Osteocyte (in vitro differentiated cells): ENCODE data around the gene CAMK2D. TPM values are rescaled to one million over a fixed set of nuclear protein-coding genes. Genes with fewer than 3 reads are reported as not detected.

Experiments
- DNase-seq: peaks from one replicate; pipeline ENCODE4 v3.0.0; 2021; ENCODE audit warnings: mixed read lengths; ENCODE audit not compliant: unreplicated experiment; ENCODE audit errors: extremely low spot score
- H3K27ac Mint-ChIP-seq: one replicate; pipeline ENCODE4 v1.8.0; 2021; ENCODE audit warnings: mild to moderate bottlenecking, mixed read lengths; ENCODE audit not compliant: unreplicated experiment
- H3K27me3 Mint-ChIP-seq: one replicate; pipeline ENCODE4 v1.8.0; 2021; ENCODE audit warnings: mixed read lengths; ENCODE audit not compliant: unreplicated experiment
- H3K36me3 Mint-ChIP-seq: one replicate; pipeline ENCODE4 v1.8.0; 2021; ENCODE audit warnings: mixed read lengths; ENCODE audit not compliant: unreplicated experiment
- H3K4me1 Mint-ChIP-seq: one replicate; pipeline ENCODE4 v1.8.0; 2021; ENCODE audit warnings: mixed read lengths; ENCODE audit not compliant: unreplicated experiment
- H3K4me3 Mint-ChIP-seq: one replicate; pipeline ENCODE4 v1.8.0; 2021; ENCODE audit warnings: mild to moderate bottlenecking, moderate library complexity, mixed read lengths; ENCODE audit not compliant: unreplicated experiment
- H3K9me3 Mint-ChIP-seq: one replicate; pipeline ENCODE4 v1.8.0; 2021; ENCODE audit warnings: mixed read lengths; ENCODE audit not compliant: unreplicated experiment
- CTCF ChIP-seq: fragments of 200-600 bp; sonication (generic); IDR thresholded peaks from 2 replicates; pipeline ENCODE4 v1.5.0; 2021; ENCODE audit warnings: antibody characterized with exemption, mild to moderate bottlenecking, moderate library complexity
- total RNA-seq: library from RNA; stranded (reverse); gene quantifications from 2 replicates; pipeline ENCODE4 v1.2.1, GENCODE V29; 2021

CAMK2D gene
- total RNA-seq, 1 donor from 2014 or later: 84.3 TPM

DNA sequence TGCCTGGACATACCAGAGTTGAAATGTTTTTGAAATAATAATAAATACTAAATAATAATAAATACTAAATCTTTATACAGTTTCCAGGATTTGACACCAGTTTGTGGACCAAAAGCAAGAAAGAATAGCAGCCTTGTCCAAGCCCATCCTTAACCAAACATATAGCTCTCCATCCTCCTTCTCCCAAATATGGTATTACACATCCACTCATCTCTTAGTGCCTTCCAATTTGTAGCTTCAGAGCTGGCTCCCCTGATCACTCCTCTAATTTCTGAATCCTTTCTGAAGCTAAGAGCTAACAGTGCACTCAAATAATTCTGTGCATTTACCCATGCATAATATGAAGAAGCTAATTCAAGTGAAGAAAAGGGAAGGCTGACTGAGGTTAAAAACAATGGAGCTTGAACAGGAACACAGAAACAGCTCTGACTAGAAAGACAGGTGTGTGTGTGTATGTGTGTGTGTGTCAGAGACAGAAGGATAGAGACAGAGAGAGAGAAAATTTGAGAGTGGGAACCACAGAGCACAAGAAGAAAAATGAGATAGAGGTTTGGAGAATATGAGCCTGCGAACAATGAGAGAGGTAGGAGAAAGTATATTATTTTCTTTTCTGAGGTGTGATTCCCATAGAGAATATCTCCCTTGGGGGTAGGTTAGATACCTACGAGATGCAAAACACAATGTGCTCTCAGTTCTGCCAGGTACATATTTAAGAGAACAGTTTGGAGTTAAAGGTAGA lies 123.5 kb downstream of the CAMK2D start:
- Mint-ChIP-seq H3K27ac (peak overlapping the region; percentile 5), H3K9me3 (no peaks in the 10 kb centered on the region), H3K4me1 (peaks cover 36% of the 10 kb centered on the region), H3K4me3 (no peak overlapping the region), H3K36me3 (peaks cover 3% of the 10 kb centered on the region), H3K27me3 (no peaks in the 10 kb centered on the region)
- DNase-seq: no peak
- TF ChIP-seq CTCF: no peak

GRCh38 chr4:113637363-113637762 lies 124.2 kb downstream of the CAMK2D start:
- peaks cover 36% of the 10 kb centered on the region for H3K4me1 Mint-ChIP-seq
- H3K4me3 Mint-ChIP-seq: no peak overlapping the region
- DNase-seq: no peak
- H3K9me3 Mint-ChIP-seq: no peaks in the 10 kb centered on the region
- H3K27me3 Mint-ChIP-seq: no peaks in the 10 kb centered on the region
- H3K27ac Mint-ChIP-seq: peak overlapping the region; percentile 32
- TF ChIP-seq CTCF: no peak
- peaks cover 3% of the 10 kb centered on the region for H3K36me3 Mint-ChIP-seq

DNA sequence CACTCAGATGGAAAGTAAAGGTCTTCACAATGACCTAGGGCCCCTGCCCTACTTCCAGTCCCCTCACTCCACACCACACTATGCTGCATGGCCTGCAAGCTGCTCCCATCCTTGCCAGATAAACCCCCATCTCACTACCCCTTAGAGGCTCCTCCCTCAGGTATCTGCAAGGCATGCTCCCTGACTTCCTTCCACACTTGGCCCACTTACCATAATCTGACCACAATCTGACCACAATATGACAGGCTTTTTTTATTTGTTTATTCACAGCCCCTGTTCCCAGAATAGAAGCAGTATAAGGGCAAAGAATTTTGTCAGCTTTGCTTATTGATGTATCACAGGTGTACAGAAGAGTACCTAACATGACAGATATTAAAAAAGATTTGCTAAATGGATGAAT lies 124.7 kb downstream of the CAMK2D start:
- Mint-ChIP-seq H3K36me3 (no peaks in the 10 kb centered on the region), H3K27me3 (no peaks in the 10 kb centered on the region), H3K4me1 (peaks cover 36% of the 10 kb centered on the region), H3K9me3 (no peaks in the 10 kb centered on the region), H3K27ac (peak overlapping the region; percentile 7), H3K4me3 (no peak overlapping the region)
- no peak for TF ChIP-seq CTCF
- no peak for DNase-seq

DNA sequence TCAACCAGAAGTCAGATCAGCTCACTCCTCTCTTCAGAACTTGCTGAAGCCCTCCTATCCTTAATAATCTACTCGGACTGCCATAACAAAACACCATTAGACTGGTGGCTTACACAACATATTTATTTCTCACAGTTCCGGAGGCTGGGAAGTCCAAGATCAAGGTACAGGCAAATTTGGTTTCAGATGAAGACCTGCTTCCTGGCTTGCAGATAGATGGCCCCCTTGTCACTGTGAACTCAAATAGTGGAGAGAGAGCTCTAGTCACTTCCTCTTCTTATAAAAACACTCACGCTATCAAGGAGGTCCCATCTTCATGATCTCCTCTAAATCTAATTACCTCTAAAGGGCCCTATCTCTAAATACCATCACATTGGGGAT lies 125.1 kb downstream of the CAMK2D start:
- no peak overlapping the region for H3K4me3 Mint-ChIP-seq
- H3K27me3 Mint-ChIP-seq: no peaks in the 10 kb centered on the region
- no peak for DNase-seq
- no peaks in the 10 kb centered on the region for H3K36me3 Mint-ChIP-seq
- peaks cover 36% of the 10 kb centered on the region for H3K4me1 Mint-ChIP-seq
- H3K27ac Mint-ChIP-seq: peak overlapping the region; percentile 7
- TF ChIP-seq CTCF: no peak
- H3K9me3 Mint-ChIP-seq: no peaks in the 10 kb centered on the region

DNA sequence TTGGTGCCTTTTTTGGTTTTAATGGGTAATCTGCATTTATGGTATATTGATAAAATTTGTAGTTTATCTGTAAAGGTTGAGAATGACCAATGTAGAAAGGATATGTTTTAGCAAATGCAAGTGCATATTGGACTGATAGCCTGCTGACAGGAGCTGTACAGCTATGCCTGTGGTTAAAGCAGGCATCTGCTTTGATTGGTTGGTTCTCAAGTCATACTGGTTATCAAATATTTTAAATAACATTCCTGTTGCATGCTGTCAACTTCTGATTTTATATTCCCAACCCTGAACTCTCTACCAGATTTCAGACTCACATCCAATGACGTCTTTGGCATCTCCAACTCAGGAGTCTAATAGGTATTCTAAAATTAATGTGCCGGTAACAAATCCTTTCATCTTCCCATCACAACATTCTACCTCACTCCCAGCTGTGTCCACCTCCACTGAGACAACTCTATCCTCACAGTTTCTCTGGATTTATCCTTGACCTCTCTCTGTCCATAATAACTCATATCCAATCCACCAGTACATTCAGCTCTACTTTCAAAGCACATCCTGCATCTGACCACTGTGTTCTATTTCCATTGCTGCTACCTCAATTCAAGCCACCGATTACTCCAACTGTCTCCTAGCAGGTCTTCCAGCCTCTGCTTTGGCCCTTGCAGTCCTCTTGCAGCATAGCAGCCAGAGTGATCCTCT lies 125.7 kb downstream of the CAMK2D start:
- TF ChIP-seq CTCF: no peak
- no peaks in the 10 kb centered on the region for H3K36me3 Mint-ChIP-seq
- H3K9me3 Mint-ChIP-seq: no peaks in the 10 kb centered on the region
- H3K4me3 Mint-ChIP-seq: no peak overlapping the region
- no peaks in the 10 kb centered on the region for H3K27me3 Mint-ChIP-seq
- H3K27ac Mint-ChIP-seq: no peak overlapping the region
- DNase-seq: no peak
- peaks cover 36% of the 10 kb centered on the region for H3K4me1 Mint-ChIP-seq
